Aorta (tissue), 5 donors: ENCODE measurements around the gene SASH3. TPM values are rescaled to one million over a fixed set of nuclear protein-coding genes. Genes with fewer than 3 reads are reported as not detected.

Experiments
- ATAC-seq: fragments of 200-7000 bp; cut with Tn5 transposase; one replicate; pipeline ENCODE4 v1.9.1; 2022; ENCODE audit warnings: moderate library complexity; ENCODE audit not compliant: low FRiP score
- DNase-seq, 2 donors: peaks; one replicate each; pipeline ENCODE4 v3.0.0-alpha.2; 2020
- H3K27ac ChIP-seq, 2 donors: one replicate each; pipeline ENCODE4 v1.5.1; 2013; ENCODE audit warnings: low read length in 2 of 2, mild to moderate bottlenecking in 2 of 2, moderate library complexity in 2 of 2, control low read depth in 1 of 2, inconsistent platforms in 1 of 2, low read depth in 1 of 2
- H3K27me3 ChIP-seq, 2 donors: one replicate each; pipeline ENCODE4 v1.6.1; 2013; ENCODE audit warnings: control low read depth in 1 of 2, low read length in 1 of 2, mild to moderate bottlenecking in 1 of 2, moderate library complexity in 1 of 2; ENCODE audit not compliant: insufficient read depth in 2 of 2, control insufficient read depth in 1 of 2
- H3K36me3 ChIP-seq, 2 donors: one replicate each; pipeline ENCODE4 v1.6.1; 2013; ENCODE audit warnings: control low read depth in 1 of 2, low read length in 1 of 2, mild to moderate bottlenecking in 1 of 2; ENCODE audit not compliant: insufficient read depth in 2 of 2, control insufficient read depth in 1 of 2
- H3K4me1 ChIP-seq, 2 donors: one replicate each; pipeline ENCODE4 v1.6.1; 2013; ENCODE audit warnings: low read length in 2 of 2, control low read depth in 1 of 2, mild to moderate bottlenecking in 1 of 2, moderate library complexity in 1 of 2; ENCODE audit not compliant: insufficient read depth in 2 of 2, control insufficient read depth in 1 of 2
- H3K4me3 ChIP-seq, 2 donors: one replicate each; pipeline ENCODE4 v1.5.1; 2013; ENCODE audit warnings: low read length in 2 of 2, control low read depth in 1 of 2, mild to moderate bottlenecking in 1 of 2
- H3K9me3 ChIP-seq: one replicate; pipeline ENCODE4 v1.6.1; 2013; ENCODE audit warnings: mild to moderate bottlenecking, low read length; ENCODE audit not compliant: control insufficient read depth
- WGBS, 2 donors: extraction: QIAGEN DNeasy Blood & Tissue Kit; methylation state at CpG; one replicate each; pipeline ENCODE4 v1.1.7; 2013; 5-methylcytosine and 5-hydroxymethylcytosine counted together
- intact Hi-C, 2 donors: fragments of 100-400 bp; cut with DNase I; formaldehyde crosslinking; loops; one replicate each; pipeline versions ENCODE4 v1.14.2 to v1.15.0; 2022
- long read RNA-seq, 2 donors: library from polyadenylated mRNA; unstranded; transcript quantifications; one replicate each; pipeline ENCODE4 v2.0.0, GENCODE V29; 2020 to 2021
- polyA plus RNA-seq, 2 donors: library from polyadenylated mRNA; stranded (reverse); fragments of 200-250 nt; gene quantifications; one replicate each; pipeline ENCODE4 v1.2.3, GENCODE V29; 2013
- total RNA-seq, 2 donors: library from RNA; stranded (reverse); fragmentation: NEBNext Ultra II Directional; extraction: Animal tissue kit (Norgen Biotek cat#: 25700); gene quantifications; one replicate each; pipeline ENCODE4 v1.2.1, GENCODE V29; 2021
- donor health status: healthy with polysubstance abuse.
- donor health status: Bipolar disorder and iron deficiency.
- donor health status: DM: no; HTN: no; CAD: no.
- donor health status: DM: no; HTN: no; CAD: no.
- donor health status: DM: yes; HTN: yes; CAD: no.

SASH3 gene
- total RNA-seq, result 10 to 100 TPM; 12.7 to 16.1 TPM
- 1 to 10 TPM in 1 of 2 donors, under 1 TPM in 1; 0.90 to 8.4 TPM for polyA plus RNA-seq
- long read RNA-seq, donor 1, transcript SASH3-201 (8 exons, 2,626 nt), result major isoform, 8 of 11 reads
- long read RNA-seq, donor 1, partial matches to known transcripts, result 3 of 11 reads
- long read RNA-seq, donor 1, other reads (novel, unspliced or antisense), result 0 of 11 reads
- long read RNA-seq, donor 2, partial matches to known transcripts, result 0 of 2 reads
- long read RNA-seq, donor 2, other reads (novel, unspliced or antisense), result 0 of 2 reads

- Histone ChIP-seq H3K27me3 (no peaks in the 10 kb centered on the region), H3K36me3 (no peaks in the 10 kb centered on the region), H3K4me1 (no peaks in the 10 kb centered on the region), H3K4me3 (no peak within 1 kb of the TSS), H3K27ac (no peak within 1 kb of the TSS), H3K9me3 (no peaks in the 10 kb centered on the region)
- intact Hi-C loops, result no loop called here
- 86 to 87% methylated on average over 13 of the region's 13 CpGs for WGBS, 2 donors
- DNase-seq (peak; percentile 75 to 78), ATAC-seq (peak; percentile 27)
Measured at GRCh38 chrX:129779747-129780146, at the start of gene SASH3. SASH3 (plus strand) TSS chrX:129779949; CDS start chrX:129780098, 149 bp downstream.

- intact Hi-C loops, result no loop called here
- 45 to 81% methylated on average over 2 of the region's 2 CpGs for WGBS, 2 donors
- Histone ChIP-seq H3K27ac (no peak overlapping the region), H3K36me3 (no peaks in the 10 kb centered on the region), H3K27me3 (no peaks in the 10 kb centered on the region), H3K9me3 (no peaks in the 10 kb centered on the region), H3K4me1 (no peaks in the 10 kb centered on the region), H3K4me3 (no peak overlapping the region)
- DNase-seq (no peak), ATAC-seq (no peak)
Measured at GRCh38 chrX:129731228-129731627, 48.5 kb upstream of the SASH3 start.

GRCh38 chrX:129732857-129733256, 46.9 kb upstream of the SASH3 start:
- ATAC-seq (no peak), DNase-seq (no peak)
- no peaks in the 10 kb centered on the region for H3K9me3 ChIP-seq
- H3K36me3 ChIP-seq, result no peaks in the 10 kb centered on the region
- no peak overlapping the region for H3K27ac ChIP-seq
- H3K4me3 ChIP-seq, result no peak overlapping the region
- H3K4me1 ChIP-seq, result no peaks in the 10 kb centered on the region
- WGBS, 2 donors, result 82 to 95% methylated on average over 2 of the region's 2 CpGs
- H3K27me3 ChIP-seq, result no peaks in the 10 kb centered on the region
- intact Hi-C loops, result no loop called here

GRCh38 chrX:129733335-129733734, 46.4 kb upstream of the SASH3 start:
- 80 to 95% methylated on average over 4 of the region's 4 CpGs for WGBS, 2 donors
- Histone ChIP-seq H3K27ac (no peak overlapping the region), H3K4me3 (no peak overlapping the region), H3K36me3 (no peaks in the 10 kb centered on the region), H3K27me3 (no peaks in the 10 kb centered on the region), H3K9me3 (no peaks in the 10 kb centered on the region), H3K4me1 (no peaks in the 10 kb centered on the region)
- ATAC-seq, result no peak
- intact Hi-C loops, result no loop called here
- DNase-seq, result no peak

- intact Hi-C loops, result no loop called here
- Histone ChIP-seq H3K27me3 (no peaks in the 10 kb centered on the region), H3K4me3 (no peak overlapping the region), H3K9me3 (no peaks in the 10 kb centered on the region), H3K27ac (no peak overlapping the region), H3K4me1 (no peaks in the 10 kb centered on the region), H3K36me3 (no peaks in the 10 kb centered on the region)
- ATAC-seq (no peak), DNase-seq (no peak)
- WGBS, 2 donors, result 66 to 88% methylated on average over 6 of the region's 6 CpGs
Measured at GRCh38 chrX:129736491-129736890, 43.3 kb upstream of the SASH3 start.

GRCh38 chrX:129737916-129738315, 41.8 kb upstream of the SASH3 start:
- ATAC-seq, result no peak
- Histone ChIP-seq H3K4me3 (no peak overlapping the region), H3K27ac (no peak overlapping the region), H3K9me3 (no peaks in the 10 kb centered on the region), H3K27me3 (no peaks in the 10 kb centered on the region), H3K4me1 (no peaks in the 10 kb centered on the region), H3K36me3 (no peaks in the 10 kb centered on the region)
- WGBS, 2 donors, result 59 to 83% methylated on average over 5 of the region's 5 CpGs
- no peak for DNase-seq
- intact Hi-C loops, result no loop called here

- ATAC-seq (peak; percentile 53), DNase-seq (no peak)
- Histone ChIP-seq H3K4me1 (no peaks in the 10 kb centered on the region), H3K27me3 (no peaks in the 10 kb centered on the region), H3K9me3 (no peaks in the 10 kb centered on the region), H3K36me3 (no peaks in the 10 kb centered on the region), H3K27ac (no peak within 1 kb of the TSS), H3K4me3 (no peak within 1 kb of the TSS)
- intact Hi-C loops, result no loop called here
- 24 to 32% methylated on average over 11 to 13 of the region's 13 CpGs for WGBS, 2 donors
Measured at GRCh38 chrX:129738466-129739308, 41.1 kb upstream of the SASH3 start, which contains the start of gene XPNPEP2. XPNPEP2 (plus strand) TSS chrX:129738979; CDS start chrX:129739214, 235 bp downstream.

- H3K9me3 ChIP-seq, result no peaks in the 10 kb centered on the region
- H3K4me3 ChIP-seq, result no peak overlapping the region
- no peaks in the 10 kb centered on the region for H3K27me3 ChIP-seq
- H3K4me1 ChIP-seq, result no peaks in the 10 kb centered on the region
- intact Hi-C loops, result no loop called here
- WGBS, 2 donors, result 93 to 97% methylated on average over 4 of the region's 4 CpGs
- ATAC-seq (no peak), DNase-seq (no peak)
- no peak overlapping the region for H3K27ac ChIP-seq
- H3K36me3 ChIP-seq, result no peaks in the 10 kb centered on the region
Measured at GRCh38 chrX:129739578-129739977, 40.2 kb upstream of the SASH3 start.
